Glomerular visceral epithelial cell (primary cell): ENCODE measurements around the gene SH3RF1.

Experiments
- DNase-seq: peaks from one replicate; pipeline ENCODE4 v3.0.0-alpha.2; 2016; ENCODE audit errors: extremely low spot score

The SH3RF1 gene

DNA sequence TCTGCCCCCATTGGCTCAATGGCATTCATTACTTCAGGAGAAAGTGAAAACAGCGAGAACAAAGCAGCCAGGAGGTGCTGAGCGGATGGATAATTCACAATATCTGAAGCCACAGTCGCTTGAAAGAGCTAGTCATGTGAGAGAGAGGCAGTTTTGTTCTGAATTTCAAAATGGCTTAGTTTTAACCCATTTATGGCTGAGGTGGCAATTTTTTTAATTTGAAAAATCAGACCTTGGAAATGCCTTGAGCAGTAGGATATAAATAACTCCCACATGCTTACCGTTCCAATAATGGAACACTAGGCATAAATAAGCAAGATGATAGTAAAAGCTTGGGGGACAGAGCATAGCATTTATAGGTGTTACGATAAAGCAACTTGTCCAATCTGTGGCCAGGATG is 203.8 kb downstream of the SH3RF1 start:
- DNase-seq, result no peak

GRCh38 chr4:169064296-169064695 is 206.5 kb downstream of the SH3RF1 start:
- no peak for DNase-seq

GRCh38 chr4:169063441-169063840 is 207.3 kb downstream of the SH3RF1 start:
- DNase-seq, result no peak

- DNase-seq, result no peak
Measured at GRCh38 chr4:169062897-169063244, 207.9 kb downstream of the SH3RF1 start.

- no peak for DNase-seq
Measured at GRCh38 chr4:169061386-169061785, 209.4 kb downstream of the SH3RF1 start.

GRCh38 chr4:169060391-169061091 is 210.2 kb downstream of the SH3RF1 start:
- no peak for DNase-seq

GRCh38 chr4:169059306-169060211 is 211.2 kb downstream of the SH3RF1 start:
- no peak for DNase-seq

- no peak for DNase-seq
Measured at GRCh38 chr4:169058312-169058711, 212.4 kb downstream of the SH3RF1 start.

GRCh38 chr4:169054879-169055278 is 215.9 kb downstream of the SH3RF1 start:
- DNase-seq, result no peak

DNA sequence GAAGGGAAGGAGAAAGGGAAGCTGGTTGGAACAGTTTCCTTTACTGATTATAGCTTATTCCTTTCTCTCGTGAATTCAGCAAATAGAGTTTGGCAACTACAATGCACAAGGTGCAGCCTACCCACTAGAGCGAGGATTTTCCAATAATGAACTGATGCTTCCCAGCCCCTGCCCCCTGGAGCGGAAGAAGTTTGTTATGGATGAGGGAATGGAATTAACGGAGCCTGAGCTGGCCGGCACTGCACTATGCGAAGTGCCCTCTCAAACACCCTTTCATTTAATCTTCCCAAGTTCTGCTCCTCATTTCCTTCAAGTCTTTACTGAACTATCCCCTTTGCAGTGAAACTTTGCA is 218.2 kb downstream of the SH3RF1 start:
- no peak for DNase-seq

DNA sequence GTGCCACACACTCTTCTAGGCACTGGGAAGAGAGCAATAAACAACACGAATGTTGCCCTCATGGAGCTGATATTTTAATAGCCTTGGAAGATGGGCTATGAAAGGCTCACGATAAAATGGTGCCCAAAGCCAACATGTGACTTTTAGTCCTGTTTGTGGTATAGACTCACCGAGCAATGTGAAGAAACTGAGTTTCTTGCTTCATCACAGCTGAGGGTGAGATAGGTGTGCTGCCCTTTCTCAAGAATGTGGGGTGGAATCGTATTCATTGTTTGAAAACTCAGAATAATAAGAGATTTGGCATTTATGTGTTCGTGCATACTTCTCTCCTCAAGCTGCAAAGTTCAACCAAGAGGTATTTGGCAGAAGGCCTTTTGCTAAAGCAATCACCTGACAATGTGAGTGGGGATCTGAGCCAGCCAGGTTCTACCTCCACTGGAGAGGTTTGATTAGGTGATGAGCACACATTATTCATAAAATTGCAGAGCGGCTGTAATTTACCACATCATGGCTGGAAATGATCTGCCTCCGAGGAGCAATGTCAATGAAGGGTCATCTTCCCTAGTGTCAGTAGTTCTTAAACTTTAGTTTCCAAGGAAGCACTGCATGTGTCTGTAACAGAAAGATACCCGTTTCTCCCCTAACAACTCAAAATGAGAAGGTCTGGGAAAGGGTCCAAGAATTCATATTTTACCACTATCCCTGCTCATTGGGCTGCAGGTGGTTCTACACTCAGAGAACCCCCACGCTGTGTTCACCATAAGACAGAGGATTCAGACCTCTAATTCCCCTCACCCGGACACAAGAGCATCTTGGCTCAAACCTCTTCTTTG is 218.8 kb downstream of the SH3RF1 start:
- no peak for DNase-seq

DNA sequence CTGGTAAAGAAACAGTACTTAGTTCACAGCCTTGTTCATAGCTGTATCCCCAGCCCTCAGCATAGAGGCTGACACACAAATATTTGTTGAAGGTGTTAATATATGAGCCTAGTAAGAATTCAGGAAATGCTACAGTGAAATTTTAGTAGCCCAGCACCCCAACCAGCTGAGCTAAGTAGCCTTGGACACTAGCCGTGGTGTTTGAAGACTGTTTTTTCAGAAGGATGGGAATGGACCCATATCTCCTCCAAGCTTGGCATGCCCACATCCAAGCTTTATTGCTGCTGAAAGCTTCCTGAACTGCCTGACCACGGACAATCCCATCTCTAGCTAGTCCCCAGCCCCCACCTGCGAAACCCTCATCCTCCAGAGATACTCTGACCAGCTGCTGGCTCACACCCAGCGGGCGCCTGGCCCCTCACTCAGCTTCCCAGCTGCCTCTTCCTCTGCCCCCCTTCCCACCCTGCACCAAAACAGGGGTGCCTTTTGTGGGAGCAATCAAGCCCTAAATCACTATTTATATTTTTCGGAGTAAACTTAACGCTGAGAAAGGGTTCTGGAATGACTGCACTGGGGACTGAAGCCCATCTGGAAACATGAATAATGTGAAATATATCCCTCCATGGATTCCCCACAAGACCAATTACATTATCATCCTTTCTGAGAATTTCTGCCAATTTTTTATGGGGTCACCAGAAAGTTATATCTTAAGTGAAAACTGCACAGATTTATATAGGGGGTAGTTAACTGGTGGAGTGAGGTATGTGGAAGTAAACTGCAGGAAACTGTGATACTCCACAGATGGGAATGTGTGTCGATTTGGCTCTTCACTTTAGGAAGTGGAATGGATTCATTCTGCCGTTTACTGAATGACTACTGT is 219.6 kb downstream of the SH3RF1 start:
- DNase-seq, result no peak

- no peak for DNase-seq
Measured at GRCh38 chr4:169050284-169050683, 220.5 kb downstream of the SH3RF1 start.

DNA sequence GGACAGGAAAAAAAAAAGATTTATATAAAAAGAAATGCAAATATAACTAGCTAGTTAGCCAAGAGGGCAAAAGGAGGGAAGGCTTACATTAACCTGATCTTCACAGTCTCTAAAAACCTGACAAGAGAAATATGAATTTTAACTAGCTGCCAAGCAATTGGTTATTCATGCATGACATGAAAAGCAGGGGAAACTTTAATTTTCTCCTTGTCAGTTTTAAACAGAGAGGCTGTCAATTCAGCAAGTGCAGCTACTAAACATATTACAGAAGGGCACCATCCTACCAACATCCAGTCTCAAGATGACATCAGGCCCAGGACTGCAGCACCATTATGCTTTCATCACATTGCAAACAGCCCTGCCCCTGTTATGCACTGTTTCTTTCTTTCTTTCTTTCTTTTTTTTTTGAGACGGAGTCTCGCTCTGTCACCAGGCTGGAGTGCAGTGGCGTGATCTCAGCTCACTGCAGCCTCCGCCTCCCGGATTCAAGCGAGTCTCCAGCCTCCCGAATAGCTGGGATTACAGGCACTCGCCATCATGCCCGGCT is 221.8 kb downstream of the SH3RF1 start:
- no peak for DNase-seq

DNA sequence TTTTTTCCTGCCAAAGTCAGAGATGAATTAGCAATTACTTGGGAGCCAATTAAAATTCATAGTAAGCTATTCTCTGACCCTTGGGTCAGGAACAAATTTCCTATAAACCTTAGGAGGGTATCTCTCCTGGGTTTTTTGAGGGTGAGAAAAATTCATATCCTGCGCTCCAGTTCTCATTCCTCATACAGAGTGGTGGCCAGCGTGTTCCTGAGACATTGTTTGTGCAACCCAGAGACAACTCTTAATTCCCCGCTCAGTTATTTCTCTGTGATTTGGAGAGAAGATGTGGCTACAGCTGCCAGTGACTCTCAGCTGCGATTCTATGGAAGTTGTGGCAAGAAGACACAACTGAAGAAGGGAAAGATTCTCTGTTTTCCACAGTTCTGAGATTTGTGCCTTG is 222.8 kb downstream of the SH3RF1 start:
- no peak for DNase-seq

DNA sequence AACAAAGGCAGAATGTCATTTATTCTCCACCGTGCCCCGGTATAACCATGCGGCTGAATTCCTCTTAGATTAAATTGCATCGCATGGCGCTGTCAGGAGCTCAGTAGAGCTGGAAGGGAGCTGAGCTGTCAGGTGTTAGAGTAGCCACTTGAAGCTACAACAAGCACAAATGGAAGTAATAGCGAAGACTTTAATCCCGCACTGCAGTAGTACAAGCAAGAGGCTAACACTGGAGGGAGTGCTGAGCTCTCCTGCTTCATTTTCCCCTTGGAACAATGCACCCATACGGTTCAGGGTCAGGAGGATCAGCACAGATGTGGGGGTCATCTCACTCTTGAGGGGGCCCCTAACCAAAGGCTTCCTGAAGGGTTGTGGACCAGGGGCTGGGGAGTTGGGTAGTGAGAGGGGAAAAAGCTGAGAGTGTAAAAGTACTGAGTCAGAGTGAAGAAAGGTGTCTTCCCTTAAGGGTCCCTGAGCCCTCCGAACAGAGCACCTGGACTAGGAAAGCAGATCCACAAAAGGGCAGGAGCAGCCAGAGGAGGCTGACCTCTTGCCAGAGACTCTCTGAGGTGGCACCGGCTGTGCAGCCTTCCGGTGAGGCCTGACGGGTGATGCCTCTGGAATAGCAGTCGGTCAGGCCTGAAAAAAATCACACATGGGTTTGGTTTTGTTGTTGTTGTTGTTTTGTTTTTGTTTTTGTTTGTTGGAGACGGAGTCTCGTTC is 224.7 kb downstream of the SH3RF1 start:
- no peak for DNase-seq

- no peak for DNase-seq
Measured at GRCh38 chr4:169044714-169045447, 225.9 kb downstream of the SH3RF1 start.
